WTC11 (cell line): ENCODE measurements around the gene KNOP1. TPM values are rescaled to one million over a fixed set of nuclear protein-coding genes. Genes with fewer than 3 reads are reported as not detected.

Source experiments
- ATAC-seq: fragments of 200-7000 bp; cut with Tn5 transposase; 2 replicates; pipeline ENCODE4 v1.10.0; 2021; ENCODE audit warnings: mild to moderate bottlenecking, moderate library complexity
- CTCF ChIA-PET: fragments of 300-600 bp; sonication (Branson Sonifier 250); formaldehyde crosslinking; loops from one replicate; lab custom pipeline; 2021; ENCODE audit warnings: antibody characterized with exemption; lab: Charles Lee
- POLR2A ChIA-PET: fragments of 350-600 bp; sonication (Branson Sonifier 250); formaldehyde crosslinking; loops from one replicate; lab custom pipeline; 2021; ENCODE audit warnings: antibody characterized with exemption; lab: Charles Lee
- DNase-seq: peaks from one replicate; pipeline ENCODE4 v3.0.0; 2021; ENCODE audit warnings: low spot score
- H3K27ac Mint-ChIP-seq: 2 replicates; pipeline ENCODE4 v1.8.0; 2021; ENCODE audit warnings: mixed read lengths
- H3K27me3 Mint-ChIP-seq: 2 replicates; pipeline ENCODE4 v1.8.0; 2021; ENCODE audit warnings: low read depth, mild to moderate bottlenecking, moderate library complexity, mixed read lengths
- H3K36me3 Mint-ChIP-seq: 2 replicates; pipeline ENCODE4 v1.8.0; 2021; ENCODE audit warnings: mixed read lengths
- H3K4me1 Mint-ChIP-seq: 2 replicates; pipeline ENCODE4 v1.8.0; 2022; ENCODE audit warnings: mixed read lengths
- H3K4me3 Mint-ChIP-seq: 2 replicates; pipeline ENCODE4 v1.8.0; 2021; ENCODE audit warnings: mild to moderate bottlenecking, moderate library complexity, mixed read lengths
- H3K9me3 Mint-ChIP-seq: 2 replicates; pipeline ENCODE4 v1.8.0; 2021; ENCODE audit warnings: mixed read lengths
- AR ChIP-seq: fragments of 250-450 bp; sonication (Bioruptor Pico); IDR thresholded peaks from 2 replicates; pipeline ENCODE4 v1.9.0; 2021; ENCODE audit warnings: mild to moderate bottlenecking
- ATF1 ChIP-seq: sonication (generic); formaldehyde crosslinking; IDR thresholded peaks from 2 replicates; pipeline ENCODE4 v1.8.1; 2023; ENCODE audit warnings: mild to moderate bottlenecking, moderate library complexity, missing genetic modification reagents
- ATF3 ChIP-seq: sonication (generic); formaldehyde crosslinking; conservative IDR thresholded peaks from 2 replicates; pipeline ENCODE4 v1.8.1; 2022; ENCODE audit warnings: mild to moderate bottlenecking, missing genetic modification reagents
- E2F1 ChIP-seq: sonication (generic); formaldehyde crosslinking; IDR thresholded peaks from 2 replicates; pipeline ENCODE4 v1.8.0; 2022; ENCODE audit warnings: mild to moderate bottlenecking, missing genetic modification reagents
- NR2C2 ChIP-seq: sonication (generic); formaldehyde crosslinking; IDR thresholded peaks from 2 replicates; pipeline ENCODE4 v1.8.0; 2022; ENCODE audit warnings: mild to moderate bottlenecking, missing genetic modification reagents
- RORB ChIP-seq: fragments of 250-450 bp; sonication (Bioruptor Pico); IDR thresholded peaks from 2 replicates; pipeline ENCODE4 v1.9.0; 2021; ENCODE audit warnings: mild to moderate bottlenecking
- TCF7 ChIP-seq: sonication (generic); formaldehyde crosslinking; IDR thresholded peaks from 2 replicates; pipeline ENCODE4 v1.8.0; 2022; ENCODE audit warnings: mild to moderate bottlenecking, low read depth, missing genetic modification reagents, moderate library complexity
- ZBTB21 ChIP-seq: sonication (generic); formaldehyde crosslinking; IDR thresholded peaks from 2 replicates; pipeline ENCODE4 v1.8.1; 2023; ENCODE audit warnings: mild to moderate bottlenecking, missing genetic modification reagents, borderline replicate concordance
- ZNF138 ChIP-seq: sonication (generic); formaldehyde crosslinking; conservative IDR thresholded peaks from 2 replicates; pipeline ENCODE4 v1.8.1; 2022; ENCODE audit warnings: mild to moderate bottlenecking, moderate library complexity, missing genetic modification reagents
- ZNF219 ChIP-seq: sonication (generic); formaldehyde crosslinking; IDR thresholded peaks from 2 replicates; pipeline ENCODE4 v1.8.0; 2023; ENCODE audit warnings: missing genetic modification reagents, mild to moderate bottlenecking, borderline replicate concordance
- ZNF232 ChIP-seq: sonication (generic); formaldehyde crosslinking; IDR thresholded peaks from 2 replicates; pipeline ENCODE4 v1.8.0; 2022; ENCODE audit warnings: mild to moderate bottlenecking, missing genetic modification reagents
- total RNA-seq: library from RNA; stranded (reverse); gene quantifications from 3 replicates; pipeline ENCODE4 v1.2.3, GENCODE V29; 2021
- TF ChIP-seq, protein P1 (sequence below): fragments of 200-600 bp; IDR thresholded peaks from 2 replicates; pipeline ENCODE4 v1.8.0; 2022; ENCODE audit warnings: antibody characterized with exemption
- TF ChIP-seq, protein P2 (sequence below): sonication (generic); formaldehyde crosslinking; IDR thresholded peaks from 2 replicates; pipeline ENCODE4 v1.8.1; 2022; ENCODE audit warnings: missing genetic modification reagents, borderline replicate concordance
- TF ChIP-seq, protein P3 (sequence below): sonication (generic); formaldehyde crosslinking; conservative IDR thresholded peaks from 2 replicates; pipeline ENCODE4 v1.8.1; 2023; ENCODE audit warnings: mild to moderate bottlenecking, low read depth, missing genetic modification reagents, moderate library complexity
- TF ChIP-seq, protein P4 (sequence below): sonication (generic); formaldehyde crosslinking; IDR thresholded peaks from 2 replicates; pipeline ENCODE4 v1.8.0; 2023; ENCODE audit warnings: missing genetic modification reagents, mild to moderate bottlenecking, borderline replicate concordance

Gene KNOP1
- total RNA-seq, 1 experiment from 2014 or later, result 102 TPM

- no peak for DNase-seq
- Mint-ChIP-seq H3K36me3 (peaks cover 7% of the 10 kb centered on the region), H3K4me1 (no peaks in the 10 kb centered on the region), H3K27ac (no peak overlapping the region), H3K27me3 (no peaks in the 10 kb centered on the region), H3K4me3 (no peak overlapping the region), H3K9me3 (no peaks in the 10 kb centered on the region)
- no peak for TF ChIP-seq ATF3 (CRISPR knock-in tag)
- no peak for ATAC-seq
- ChIA-PET POLR2A (no interaction called here), CTCF (interaction anchor here (1.4 kb wide), 1 partner anchor 94 kb away, joined by 3 read pairs; no protein-coding TSS in a partner anchor)
These were observed 40.6 kb downstream of the KNOP1 start for GRCh38 chr16:19677402-19677801.

- H3K27me3 Mint-ChIP-seq, result no peaks in the 10 kb centered on the region
- CTCF ChIA-PET, result interaction anchor here (1.8 kb wide), 1 partner anchor 119 kb away, joined by 5 read pairs; the partner anchor contains the start of gene VPS35L
- POLR2A ChIA-PET, result no interaction called here
- ATAC-seq, result no peak
- DNase-seq, result no peak
- no peaks in the 10 kb centered on the region for H3K4me1 Mint-ChIP-seq
- H3K36me3 Mint-ChIP-seq, result peaks cover 12% of the 10 kb centered on the region
- TF ChIP-seq TCF7 (CRISPR knock-in tag), result no peak
- TF ChIP-seq, protein P1, sequence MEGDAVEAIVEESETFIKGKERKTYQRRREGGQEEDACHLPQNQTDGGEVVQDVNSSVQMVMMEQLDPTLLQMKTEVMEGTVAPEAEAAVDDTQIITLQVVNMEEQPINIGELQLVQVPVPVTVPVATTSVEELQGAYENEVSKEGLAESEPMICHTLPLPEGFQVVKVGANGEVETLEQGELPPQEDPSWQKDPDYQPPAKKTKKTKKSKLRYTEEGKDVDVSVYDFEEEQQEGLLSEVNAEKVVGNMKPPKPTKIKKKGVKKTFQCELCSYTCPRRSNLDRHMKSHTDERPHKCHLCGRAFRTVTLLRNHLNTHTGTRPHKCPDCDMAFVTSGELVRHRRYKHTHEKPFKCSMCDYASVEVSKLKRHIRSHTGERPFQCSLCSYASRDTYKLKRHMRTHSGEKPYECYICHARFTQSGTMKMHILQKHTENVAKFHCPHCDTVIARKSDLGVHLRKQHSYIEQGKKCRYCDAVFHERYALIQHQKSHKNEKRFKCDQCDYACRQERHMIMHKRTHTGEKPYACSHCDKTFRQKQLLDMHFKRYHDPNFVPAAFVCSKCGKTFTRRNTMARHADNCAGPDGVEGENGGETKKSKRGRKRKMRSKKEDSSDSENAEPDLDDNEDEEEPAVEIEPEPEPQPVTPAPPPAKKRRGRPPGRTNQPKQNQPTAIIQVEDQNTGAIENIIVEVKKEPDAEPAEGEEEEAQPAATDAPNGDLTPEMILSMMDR, result no peak
- no peak overlapping the region for H3K27ac Mint-ChIP-seq
- no peak overlapping the region for H3K4me3 Mint-ChIP-seq
- no peaks in the 10 kb centered on the region for H3K9me3 Mint-ChIP-seq
These were observed 43.5 kb downstream of the KNOP1 start for GRCh38 chr16:19674485-19674884.

- Mint-ChIP-seq H3K4me3 (no peak overlapping the region), H3K27me3 (no peaks in the 10 kb centered on the region), H3K36me3 (peaks cover 16% of the 10 kb centered on the region), H3K4me1 (no peaks in the 10 kb centered on the region; the same call in 1 of the 2 replicates), H3K27ac (no peak overlapping the region), H3K9me3 (no peaks in the 10 kb centered on the region)
- ChIA-PET POLR2A (no interaction called here), CTCF (interaction anchor here (1.8 to 3.1 kb wide), 3 partner anchors 9 to 117 kb away, joined by 5 to 8 read pairs (median 5); partner anchors contain the start of gene VPS35L)
- TF ChIP-seq E2F1 (CRISPR knock-in tag), result no peak
- TF ChIP-seq, protein P2, sequence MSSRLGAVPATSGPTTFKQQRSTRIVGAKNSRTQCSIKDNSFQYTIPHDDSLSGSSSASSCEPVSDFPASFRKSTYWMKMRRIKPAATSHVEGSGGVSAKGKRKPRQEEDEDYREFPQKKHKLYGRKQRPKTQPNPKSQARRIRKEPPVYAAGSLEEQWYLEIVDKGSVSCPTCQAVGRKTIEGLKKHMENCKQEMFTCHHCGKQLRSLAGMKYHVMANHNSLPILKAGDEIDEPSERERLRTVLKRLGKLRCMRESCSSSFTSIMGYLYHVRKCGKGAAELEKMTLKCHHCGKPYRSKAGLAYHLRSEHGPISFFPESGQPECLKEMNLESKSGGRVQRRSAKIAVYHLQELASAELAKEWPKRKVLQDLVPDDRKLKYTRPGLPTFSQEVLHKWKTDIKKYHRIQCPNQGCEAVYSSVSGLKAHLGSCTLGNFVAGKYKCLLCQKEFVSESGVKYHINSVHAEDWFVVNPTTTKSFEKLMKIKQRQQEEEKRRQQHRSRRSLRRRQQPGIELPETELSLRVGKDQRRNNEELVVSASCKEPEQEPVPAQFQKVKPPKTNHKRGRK (CRISPR knock-in tag), result no peak
- no peak for TF ChIP-seq NR2C2 (CRISPR knock-in tag)
- TF ChIP-seq ZNF232 (CRISPR knock-in tag), result no peak
- no peak for TF ChIP-seq ZNF219
- TF ChIP-seq TCF7 (CRISPR knock-in tag), result no peak
- no peak for TF ChIP-seq ATF1 (CRISPR knock-in tag)
- no peak for TF ChIP-seq RORB
- TF ChIP-seq ZNF138 (CRISPR knock-in tag), result no peak
- TF ChIP-seq ZBTB21 (CRISPR knock-in tag), result no peak
- TF ChIP-seq AR, result no peak
- TF ChIP-seq, protein P3, sequence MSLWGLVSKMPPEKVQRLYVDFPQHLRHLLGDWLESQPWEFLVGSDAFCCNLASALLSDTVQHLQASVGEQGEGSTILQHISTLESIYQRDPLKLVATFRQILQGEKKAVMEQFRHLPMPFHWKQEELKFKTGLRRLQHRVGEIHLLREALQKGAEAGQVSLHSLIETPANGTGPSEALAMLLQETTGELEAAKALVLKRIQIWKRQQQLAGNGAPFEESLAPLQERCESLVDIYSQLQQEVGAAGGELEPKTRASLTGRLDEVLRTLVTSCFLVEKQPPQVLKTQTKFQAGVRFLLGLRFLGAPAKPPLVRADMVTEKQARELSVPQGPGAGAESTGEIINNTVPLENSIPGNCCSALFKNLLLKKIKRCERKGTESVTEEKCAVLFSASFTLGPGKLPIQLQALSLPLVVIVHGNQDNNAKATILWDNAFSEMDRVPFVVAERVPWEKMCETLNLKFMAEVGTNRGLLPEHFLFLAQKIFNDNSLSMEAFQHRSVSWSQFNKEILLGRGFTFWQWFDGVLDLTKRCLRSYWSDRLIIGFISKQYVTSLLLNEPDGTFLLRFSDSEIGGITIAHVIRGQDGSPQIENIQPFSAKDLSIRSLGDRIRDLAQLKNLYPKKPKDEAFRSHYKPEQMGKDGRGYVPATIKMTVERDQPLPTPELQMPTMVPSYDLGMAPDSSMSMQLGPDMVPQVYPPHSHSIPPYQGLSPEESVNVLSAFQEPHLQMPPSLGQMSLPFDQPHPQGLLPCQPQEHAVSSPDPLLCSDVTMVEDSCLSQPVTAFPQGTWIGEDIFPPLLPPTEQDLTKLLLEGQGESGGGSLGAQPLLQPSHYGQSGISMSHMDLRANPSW (CRISPR knock-in tag), result no peak
- TF ChIP-seq, protein P4, sequence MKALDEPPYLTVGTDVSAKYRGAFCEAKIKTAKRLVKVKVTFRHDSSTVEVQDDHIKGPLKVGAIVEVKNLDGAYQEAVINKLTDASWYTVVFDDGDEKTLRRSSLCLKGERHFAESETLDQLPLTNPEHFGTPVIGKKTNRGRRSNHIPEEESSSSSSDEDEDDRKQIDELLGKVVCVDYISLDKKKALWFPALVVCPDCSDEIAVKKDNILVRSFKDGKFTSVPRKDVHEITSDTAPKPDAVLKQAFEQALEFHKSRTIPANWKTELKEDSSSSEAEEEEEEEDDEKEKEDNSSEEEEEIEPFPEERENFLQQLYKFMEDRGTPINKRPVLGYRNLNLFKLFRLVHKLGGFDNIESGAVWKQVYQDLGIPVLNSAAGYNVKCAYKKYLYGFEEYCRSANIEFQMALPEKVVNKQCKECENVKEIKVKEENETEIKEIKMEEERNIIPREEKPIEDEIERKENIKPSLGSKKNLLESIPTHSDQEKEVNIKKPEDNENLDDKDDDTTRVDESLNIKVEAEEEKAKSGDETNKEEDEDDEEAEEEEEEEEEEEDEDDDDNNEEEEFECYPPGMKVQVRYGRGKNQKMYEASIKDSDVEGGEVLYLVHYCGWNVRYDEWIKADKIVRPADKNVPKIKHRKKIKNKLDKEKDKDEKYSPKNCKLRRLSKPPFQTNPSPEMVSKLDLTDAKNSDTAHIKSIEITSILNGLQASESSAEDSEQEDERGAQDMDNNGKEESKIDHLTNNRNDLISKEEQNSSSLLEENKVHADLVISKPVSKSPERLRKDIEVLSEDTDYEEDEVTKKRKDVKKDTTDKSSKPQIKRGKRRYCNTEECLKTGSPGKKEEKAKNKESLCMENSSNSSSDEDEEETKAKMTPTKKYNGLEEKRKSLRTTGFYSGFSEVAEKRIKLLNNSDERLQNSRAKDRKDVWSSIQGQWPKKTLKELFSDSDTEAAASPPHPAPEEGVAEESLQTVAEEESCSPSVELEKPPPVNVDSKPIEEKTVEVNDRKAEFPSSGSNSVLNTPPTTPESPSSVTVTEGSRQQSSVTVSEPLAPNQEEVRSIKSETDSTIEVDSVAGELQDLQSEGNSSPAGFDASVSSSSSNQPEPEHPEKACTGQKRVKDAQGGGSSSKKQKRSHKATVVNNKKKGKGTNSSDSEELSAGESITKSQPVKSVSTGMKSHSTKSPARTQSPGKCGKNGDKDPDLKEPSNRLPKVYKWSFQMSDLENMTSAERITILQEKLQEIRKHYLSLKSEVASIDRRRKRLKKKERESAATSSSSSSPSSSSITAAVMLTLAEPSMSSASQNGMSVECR (CRISPR knock-in tag), result no peak
- ATAC-seq, result no peak
- DNase-seq, result no peak
These were observed 45.6 kb downstream of the KNOP1 start for GRCh38 chr16:19672378-19672777.
